Smooth muscle cell (in vitro differentiated cells): ENCODE measurements around the gene LHX3. TPM values are rescaled to one million over a fixed set of nuclear protein-coding genes. Genes with fewer than 3 reads are reported as not detected.

Source experiments
- DNase-seq: peaks from one replicate; lab custom pipeline; 2025; ENCODE audit not compliant: unreplicated experiment; lab: John Stamatoyannopoulos, UW
- H2AFZ ChIP-seq: fragments of 200-600 bp; sonication (generic); 2 replicates; pipeline ENCODE4 v1.6.0; 2016; ENCODE audit warnings: antibody characterized with exemption, low read depth, mild to moderate bottlenecking
- H3F3A ChIP-seq: fragments of 200-600 bp; sonication (generic); 2 replicates; pipeline ENCODE4 v1.6.0; 2017; ENCODE audit warnings: antibody characterized with exemption, low read depth
- H3K27ac ChIP-seq: fragments of 200-600 bp; sonication (generic); 2 replicates; pipeline ENCODE4 v1.5.1; 2016; ENCODE audit warnings: low read depth, mild to moderate bottlenecking
- H3K27me3 ChIP-seq: fragments of 200-600 bp; sonication (generic); 2 replicates; pipeline ENCODE4 v1.6.1; 2016; ENCODE audit warnings: low read depth, mild to moderate bottlenecking
- H3K36me3 ChIP-seq: fragments of 200-600 bp; sonication (generic); 2 replicates; pipeline ENCODE4 v1.5.1; 2016; ENCODE audit warnings: low read depth
- H3K4me1 ChIP-seq: fragments of 200-600 bp; sonication (generic); 2 replicates; pipeline ENCODE4 v1.5.1; 2016; ENCODE audit warnings: low read depth
- H3K4me2 ChIP-seq: fragments of 200-600 bp; sonication (generic); 2 replicates; pipeline ENCODE4 v1.6.0; 2016; ENCODE audit warnings: mild to moderate bottlenecking
- H3K4me3 ChIP-seq: fragments of 200-600 bp; sonication (generic); 2 replicates; pipeline ENCODE4 v1.5.1; 2016; ENCODE audit warnings: mild to moderate bottlenecking
- H3K79me2 ChIP-seq: fragments of 200-600 bp; sonication (generic); 2 replicates; pipeline ENCODE4 v1.6.0; 2016; ENCODE audit warnings: low read depth, mild to moderate bottlenecking
- H3K9ac ChIP-seq: fragments of 200-600 bp; sonication (generic); 2 replicates; pipeline ENCODE4 v1.6.0; 2016; ENCODE audit warnings: low read depth
- H3K9me3 ChIP-seq: fragments of 200-600 bp; sonication (generic); replicated peaks from 2 replicates; pipeline ENCODE4 v1.5.1; 2016; ENCODE audit warnings: low read depth
- H4K20me1 ChIP-seq: fragments of 200-600 bp; sonication (generic); 2 replicates; pipeline ENCODE4 v1.6.0; 2016; ENCODE audit warnings: low read depth
- WGBS: methylation state at CpG from one replicate; pipeline ENCODE4 v1.1.7; 2016; ENCODE audit warnings: low lambda C conversion rate; 5-methylcytosine and 5-hydroxymethylcytosine counted together
- polyA plus RNA-seq: library from polyadenylated mRNA; unstranded; fragments of >200 nt; fragmentation: Nextera tagmentation; extraction: Ambion mirVana; gene quantifications from 2 replicates; pipeline ENCODE4 v1.2.1, GENCODE V29; 2016
- total RNA-seq: library from RNA; depleted of rRNA; stranded (reverse); fragments of >200 nt; gene quantifications from 2 replicates; pipeline ENCODE4 v1.2.3, GENCODE V29; 2014
- TF ChIP-seq, protein P1 (sequence below): fragments of 200-600 bp; sonication (generic); IDR thresholded peaks from 2 replicates; pipeline ENCODE4 v1.5.1; 2017; ENCODE audit warnings: borderline replicate concordance, mild to moderate bottlenecking, antibody characterized with exemption; ENCODE audit not compliant: insufficient read depth, poor library complexity, severe bottlenecking

The LHX3 gene
- total and polyA plus RNA-seq, 2 experiments from 2014 or later: not detected

DNA sequence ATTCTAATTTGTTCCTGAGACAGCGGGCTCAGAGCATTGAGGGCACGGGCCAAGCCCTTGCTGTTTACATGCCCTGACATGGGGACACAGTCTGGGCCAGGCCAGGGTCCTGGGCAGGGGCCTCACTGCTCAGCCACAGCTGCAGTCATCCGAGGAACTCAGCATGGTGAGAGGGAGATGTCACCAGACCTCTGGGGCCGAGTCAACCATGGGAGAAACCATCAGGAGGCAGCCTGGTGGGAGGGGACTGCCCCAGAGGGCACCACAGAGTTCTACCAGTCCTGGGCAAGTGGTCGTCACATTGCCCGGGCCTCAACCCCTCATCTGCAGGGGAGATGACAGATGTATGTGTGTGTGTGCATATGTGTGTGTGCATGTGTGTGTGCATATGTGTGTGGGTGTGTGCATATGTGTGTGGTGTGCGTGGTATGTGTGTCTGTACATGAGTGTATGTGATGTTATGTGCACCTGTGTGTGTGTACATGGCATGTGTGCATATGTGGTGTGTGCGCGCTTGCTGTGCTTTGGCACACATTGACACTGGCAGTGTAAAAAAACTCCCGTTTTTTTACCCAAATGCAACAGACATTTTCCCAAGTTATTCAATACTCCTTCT lies 43.8 kb downstream of the LHX3 start:
- Histone ChIP-seq H3K4me1 (peaks cover 6% of the 10 kb centered on the region), H3K4me3 (no peak overlapping the region), H3K27ac (no peak overlapping the region), H3K9me3 (no peaks in the 10 kb centered on the region), H3K36me3 (no peaks in the 10 kb centered on the region), H3K27me3 (no peaks in the 10 kb centered on the region), H3F3A (no peaks in the 10 kb centered on the region), H2AFZ (no peak overlapping the region), H3K4me2 (no peak overlapping the region), H3K79me2 (no peaks in the 10 kb centered on the region), H3K9ac (no peak overlapping the region), H4K20me1 (no peaks in the 10 kb centered on the region)
- no peak for DNase-seq
- 83% methylated on average over 10 of the region's 10 CpGs for WGBS
- TF ChIP-seq, protein P1, sequence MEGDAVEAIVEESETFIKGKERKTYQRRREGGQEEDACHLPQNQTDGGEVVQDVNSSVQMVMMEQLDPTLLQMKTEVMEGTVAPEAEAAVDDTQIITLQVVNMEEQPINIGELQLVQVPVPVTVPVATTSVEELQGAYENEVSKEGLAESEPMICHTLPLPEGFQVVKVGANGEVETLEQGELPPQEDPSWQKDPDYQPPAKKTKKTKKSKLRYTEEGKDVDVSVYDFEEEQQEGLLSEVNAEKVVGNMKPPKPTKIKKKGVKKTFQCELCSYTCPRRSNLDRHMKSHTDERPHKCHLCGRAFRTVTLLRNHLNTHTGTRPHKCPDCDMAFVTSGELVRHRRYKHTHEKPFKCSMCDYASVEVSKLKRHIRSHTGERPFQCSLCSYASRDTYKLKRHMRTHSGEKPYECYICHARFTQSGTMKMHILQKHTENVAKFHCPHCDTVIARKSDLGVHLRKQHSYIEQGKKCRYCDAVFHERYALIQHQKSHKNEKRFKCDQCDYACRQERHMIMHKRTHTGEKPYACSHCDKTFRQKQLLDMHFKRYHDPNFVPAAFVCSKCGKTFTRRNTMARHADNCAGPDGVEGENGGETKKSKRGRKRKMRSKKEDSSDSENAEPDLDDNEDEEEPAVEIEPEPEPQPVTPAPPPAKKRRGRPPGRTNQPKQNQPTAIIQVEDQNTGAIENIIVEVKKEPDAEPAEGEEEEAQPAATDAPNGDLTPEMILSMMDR: no peak

- H3K27ac ChIP-seq: no peak overlapping the region
- H3K36me3 ChIP-seq: no peaks in the 10 kb centered on the region
- DNase-seq: no peak
- no peaks in the 10 kb centered on the region for H4K20me1 ChIP-seq
- no peak overlapping the region for H3K4me2 ChIP-seq
- H3K9me3 ChIP-seq: no peaks in the 10 kb centered on the region
- H3F3A ChIP-seq: no peaks in the 10 kb centered on the region
- H3K79me2 ChIP-seq: no peaks in the 10 kb centered on the region
- TF ChIP-seq, protein P1: no peak
- H3K4me1 ChIP-seq: peaks cover 6% of the 10 kb centered on the region
- no peak overlapping the region for H2AFZ ChIP-seq
- H3K4me3 ChIP-seq: no peak overlapping the region
- H3K27me3 ChIP-seq: no peaks in the 10 kb centered on the region
- 88% methylated on average over 11 of the region's 12 CpGs for WGBS
- H3K9ac ChIP-seq: no peak overlapping the region
Observed at GRCh38 chr9:136160381-136160841, 44.5 kb downstream of the LHX3 start.

DNA sequence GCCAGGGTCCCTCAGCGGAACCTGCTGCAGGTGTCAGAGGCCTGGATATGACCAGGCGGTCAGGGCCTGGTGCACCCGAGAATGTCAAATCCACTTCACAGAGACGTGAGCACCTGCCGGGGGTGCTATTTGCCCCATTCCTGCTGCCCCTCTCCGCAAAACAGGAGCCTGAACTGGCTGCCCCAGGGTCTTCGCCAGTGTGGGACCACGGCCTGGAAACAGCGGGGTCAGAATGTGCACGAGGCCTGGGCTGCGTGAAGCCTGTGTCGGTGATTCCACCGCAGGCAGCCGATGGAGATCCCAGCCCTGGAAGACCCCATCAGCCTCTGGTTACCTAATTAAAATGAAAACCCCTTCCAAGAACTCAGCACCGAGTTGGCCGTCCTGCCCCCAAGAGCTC lies 45.1 kb downstream of the LHX3 start:
- Histone ChIP-seq H3K36me3 (no peaks in the 10 kb centered on the region), H2AFZ (no peak overlapping the region), H3K27me3 (no peaks in the 10 kb centered on the region), H3K9ac (no peak overlapping the region), H3F3A (no peaks in the 10 kb centered on the region), H3K4me2 (no peak overlapping the region), H3K79me2 (no peaks in the 10 kb centered on the region), H3K4me3 (no peak overlapping the region), H3K4me1 (peaks cover 6% of the 10 kb centered on the region), H4K20me1 (no peaks in the 10 kb centered on the region), H3K9me3 (no peaks in the 10 kb centered on the region), H3K27ac (no peak overlapping the region)
- TF ChIP-seq, protein P1: no peak
- 91% methylated on average over 16 of the region's 16 CpGs for WGBS
- DNase-seq: no peak
